Stimulated activated memory B cell treated with anti-CD40 and anti-IgM and Interleukin-4, amounts not matched to agents 10 μg/mL and 1 μg/mL and 100 μg/mL, for 72 hours (primary cell): ENCODE results near the gene SLC44A5.
"Not testable (repeated sequence)": the region's sequence is repeated elsewhere in the genome, so short reads cannot be mapped to it uniquely, and the experiment has no call there.

ENCODE experiments used
- ATAC-seq: fragments of 150-1000 bp; cut with Tn5 transposase; 2 replicates; pipeline ENCODE4 v1.10.0; 2021
- H3K27ac Mint-ChIP-seq: one replicate; pipeline ENCODE4 v1.8.0; 2022; ENCODE audit warnings: mild to moderate bottlenecking, mixed read lengths
- H3K27me3 Mint-ChIP-seq: one replicate; pipeline ENCODE4 v1.8.0; 2022; ENCODE audit warnings: mixed read lengths
- H3K36me3 Mint-ChIP-seq: one replicate; pipeline ENCODE4 v1.8.0; 2022; ENCODE audit warnings: mixed read lengths
- H3K4me1 Mint-ChIP-seq: one replicate; pipeline ENCODE4 v1.8.0; 2022; ENCODE audit warnings: mixed read lengths
- H3K4me3 Mint-ChIP-seq: one replicate; pipeline ENCODE4 v1.8.0; 2022; ENCODE audit warnings: mild to moderate bottlenecking, moderate library complexity, mixed read lengths
- H3K9me3 Mint-ChIP-seq: one replicate; pipeline ENCODE4 v1.8.0; 2022; ENCODE audit warnings: mixed read lengths

Gene SLC44A5

GRCh38 chr1:75613916-75614315 is 3.0 kb upstream of the SLC44A5 start:
- no peak for ATAC-seq
- no peaks in the 10 kb centered on the region for H3K36me3 Mint-ChIP-seq
- peaks cover 63% of the 10 kb centered on the region for H3K27me3 Mint-ChIP-seq
- H3K9me3 Mint-ChIP-seq, result no peaks in the 10 kb centered on the region
- no peak overlapping the region for H3K27ac Mint-ChIP-seq
- no peak overlapping the region for H3K4me3 Mint-ChIP-seq
- H3K4me1 Mint-ChIP-seq, result peaks cover 21% of the 10 kb centered on the region

GRCh38 chr1:75612976-75613375 is 2.1 kb upstream of the SLC44A5 start:
- no peak overlapping the region for H3K27ac Mint-ChIP-seq
- no peak for ATAC-seq
- peaks cover 4% of the 10 kb centered on the region for H3K9me3 Mint-ChIP-seq

DNA sequence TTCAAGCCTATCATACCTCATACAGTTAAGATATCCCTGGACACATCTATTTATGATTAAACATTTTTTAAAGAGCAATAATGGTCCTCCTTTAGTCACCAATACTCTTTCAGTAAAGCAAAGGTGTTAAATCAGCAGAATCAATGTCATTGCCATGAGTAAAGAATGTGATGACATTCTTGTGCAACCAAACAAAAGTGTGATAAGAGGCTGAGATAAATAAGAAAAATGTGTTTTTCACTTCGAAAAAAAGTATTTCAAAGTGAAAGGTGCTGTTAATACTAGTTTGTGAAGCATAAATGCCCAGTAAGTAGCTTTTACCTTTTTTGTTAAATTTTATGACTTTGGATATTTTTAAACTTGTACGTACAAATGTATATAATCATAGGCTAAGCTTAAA is 8.4 kb downstream of the SLC44A5 start:
- H3K27ac Mint-ChIP-seq, result no peak overlapping the region
- H3K4me3 Mint-ChIP-seq, result no peak overlapping the region
- H3K9me3 Mint-ChIP-seq, result peaks cover 5% of the 10 kb centered on the region
- no peak for ATAC-seq
- no peaks in the 10 kb centered on the region for H3K36me3 Mint-ChIP-seq
- H3K4me1 Mint-ChIP-seq, result no peaks in the 10 kb centered on the region
- H3K27me3 Mint-ChIP-seq, result peaks cover 31% of the 10 kb centered on the region

More at GRCh38 chr1:75612976-75613375, 2.1 kb upstream of the SLC44A5 start:
- peaks cover 67% of the 10 kb centered on the region for H3K27me3 Mint-ChIP-seq
- H3K36me3 Mint-ChIP-seq, result no peaks in the 10 kb centered on the region
- no peak overlapping the region for H3K4me3 Mint-ChIP-seq
- peaks cover 21% of the 10 kb centered on the region for H3K4me1 Mint-ChIP-seq

- Mint-ChIP-seq H3K36me3 (no peaks in the 10 kb centered on the region), H3K27ac (no peak overlapping the region), H3K9me3 (no peaks in the 10 kb centered on the region), H3K27me3 (peaks cover 17% of the 10 kb centered on the region), H3K4me3 (no peak overlapping the region), H3K4me1 (no peaks in the 10 kb centered on the region)
- no peak for ATAC-seq
These were observed 10.1 kb downstream of the SLC44A5 start for GRCh38 chr1:75600781-75601180.

DNA sequence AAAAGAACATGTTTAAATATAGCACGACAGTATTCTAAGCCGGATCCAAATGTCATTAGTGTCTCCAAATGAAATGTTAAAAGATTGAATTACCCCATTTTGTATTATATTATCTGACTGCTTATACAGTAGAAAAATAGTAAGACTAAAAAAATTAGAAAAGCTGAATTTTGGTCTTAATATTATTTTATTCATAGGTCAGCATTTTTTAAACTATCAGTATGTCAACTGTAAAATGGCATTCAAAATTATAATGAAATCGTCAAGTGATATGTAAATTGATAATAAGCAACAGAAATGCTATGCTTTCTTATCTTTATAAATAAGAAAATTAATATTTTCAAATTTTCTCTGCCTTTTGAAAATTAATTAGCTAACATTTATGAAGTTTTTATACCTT is 16.6 kb downstream of the SLC44A5 start:
- Mint-ChIP-seq H3K4me1 (no peaks in the 10 kb centered on the region), H3K4me3 (no peak overlapping the region), H3K9me3 (no peaks in the 10 kb centered on the region), H3K36me3 (no peaks in the 10 kb centered on the region), H3K27ac (no peak overlapping the region), H3K27me3 (peaks cover 30% of the 10 kb centered on the region)
- ATAC-seq, result no peak

DNA sequence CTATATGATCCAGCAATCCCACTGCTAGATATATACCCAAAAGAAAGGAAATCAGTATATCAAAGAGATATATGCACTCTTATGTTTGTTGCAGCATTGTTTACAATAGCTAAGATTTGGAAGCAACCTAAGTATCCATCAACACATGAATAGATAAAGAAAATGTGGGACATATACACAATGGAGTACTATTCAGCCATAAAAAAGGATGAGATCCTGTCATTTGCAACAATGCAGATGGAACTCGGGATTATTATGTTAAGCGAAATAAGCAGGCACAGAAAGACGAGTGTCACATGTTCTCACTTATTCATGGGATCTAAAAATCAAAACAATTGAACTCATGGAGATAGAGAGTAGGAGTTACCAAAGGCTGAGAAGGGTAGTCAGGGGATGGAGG is 17.5 kb downstream of the SLC44A5 start:
- ATAC-seq, H3K36me3 Mint-ChIP-seq, H3K4me1 Mint-ChIP-seq, H3K9me3 Mint-ChIP-seq, H3K27ac Mint-ChIP-seq, H3K4me3 Mint-ChIP-seq: not testable (repeated sequence)
- H3K27me3 Mint-ChIP-seq, result peaks cover 34% of the 10 kb centered on the region

- peaks cover 34% of the 10 kb centered on the region for H3K27me3 Mint-ChIP-seq
- ATAC-seq, result no peak
- H3K27ac Mint-ChIP-seq, result no peak overlapping the region
- no peaks in the 10 kb centered on the region for H3K9me3 Mint-ChIP-seq
- no peaks in the 10 kb centered on the region for H3K36me3 Mint-ChIP-seq
- H3K4me3 Mint-ChIP-seq, result no peak overlapping the region
- H3K4me1 Mint-ChIP-seq, result no peaks in the 10 kb centered on the region
These were observed 21.3 kb downstream of the SLC44A5 start for GRCh38 chr1:75589637-75590036.

DNA sequence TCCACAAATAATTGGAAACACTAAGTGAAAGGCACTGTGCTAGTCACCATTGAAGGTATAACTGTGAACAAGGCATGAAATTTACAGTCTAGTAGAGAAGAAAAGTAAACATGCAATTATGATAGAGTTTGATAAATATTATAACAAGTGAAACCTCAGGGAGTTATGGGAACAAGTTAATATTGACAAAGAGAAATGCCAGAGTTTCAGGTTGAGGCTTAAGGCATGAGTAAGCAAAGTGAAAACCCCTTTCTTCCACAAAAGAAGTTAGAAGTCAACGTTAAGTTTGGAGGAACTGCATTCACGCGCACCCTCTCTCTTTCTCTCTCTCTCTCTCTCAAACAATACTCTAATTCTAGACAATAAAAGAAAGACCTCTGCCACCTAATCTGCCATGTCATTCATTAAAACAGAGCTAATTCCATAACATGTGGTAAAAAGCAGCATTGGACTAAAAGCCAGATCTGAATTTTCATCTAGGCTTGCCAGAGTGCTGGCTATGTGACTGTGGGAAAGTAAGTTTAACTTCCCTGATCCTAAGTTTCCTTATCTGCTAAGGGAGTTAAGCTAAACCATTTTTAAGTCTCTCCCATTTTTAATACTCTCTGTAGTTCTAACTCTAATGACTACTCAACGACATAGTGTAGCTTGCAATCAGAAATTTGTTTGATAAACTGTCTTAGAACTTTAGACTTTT is 22.0 kb downstream of the SLC44A5 start:
- Mint-ChIP-seq H3K4me3 (no peak overlapping the region), H3K27me3 (peaks cover 32% of the 10 kb centered on the region), H3K9me3 (no peaks in the 10 kb centered on the region), H3K36me3 (no peaks in the 10 kb centered on the region), H3K27ac (no peak overlapping the region), H3K4me1 (no peaks in the 10 kb centered on the region)
- ATAC-seq, result no peak

- ATAC-seq, result no peak
- H3K27ac Mint-ChIP-seq, result no peak overlapping the region
- peaks cover 20% of the 10 kb centered on the region for H3K27me3 Mint-ChIP-seq
- no peaks in the 10 kb centered on the region for H3K36me3 Mint-ChIP-seq
- no peaks in the 10 kb centered on the region for H3K9me3 Mint-ChIP-seq
- H3K4me3 Mint-ChIP-seq, result no peak overlapping the region
- H3K4me1 Mint-ChIP-seq, result no peaks in the 10 kb centered on the region
These were observed 23.2 kb downstream of the SLC44A5 start for GRCh38 chr1:75587692-75588091.

DNA sequence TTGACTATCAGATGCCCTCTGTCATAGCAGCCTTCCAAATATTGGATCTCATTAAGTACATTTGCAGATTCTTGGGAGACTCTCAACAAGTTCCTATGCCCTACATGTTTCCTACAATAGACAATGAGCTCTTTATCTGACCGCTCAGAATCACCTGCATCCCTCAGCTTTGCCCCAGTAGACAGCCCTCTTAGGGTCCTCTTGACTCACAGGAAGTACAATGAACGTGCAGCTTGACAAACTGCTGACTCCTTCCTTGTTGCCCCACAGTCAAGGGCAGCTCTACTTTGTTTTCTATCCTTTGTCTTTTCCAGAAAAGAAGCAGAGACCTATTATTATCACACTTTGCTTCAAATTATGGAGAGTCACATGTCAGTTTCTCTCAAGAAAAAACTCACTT is 27.6 kb downstream of the SLC44A5 start:
- H3K27me3 Mint-ChIP-seq, result no peaks in the 10 kb centered on the region
- H3K4me1 Mint-ChIP-seq, result no peaks in the 10 kb centered on the region
- H3K9me3 Mint-ChIP-seq, result no peaks in the 10 kb centered on the region
- ATAC-seq, result no peak
- no peak overlapping the region for H3K4me3 Mint-ChIP-seq
- no peaks in the 10 kb centered on the region for H3K36me3 Mint-ChIP-seq
- H3K27ac Mint-ChIP-seq, result no peak overlapping the region

DNA sequence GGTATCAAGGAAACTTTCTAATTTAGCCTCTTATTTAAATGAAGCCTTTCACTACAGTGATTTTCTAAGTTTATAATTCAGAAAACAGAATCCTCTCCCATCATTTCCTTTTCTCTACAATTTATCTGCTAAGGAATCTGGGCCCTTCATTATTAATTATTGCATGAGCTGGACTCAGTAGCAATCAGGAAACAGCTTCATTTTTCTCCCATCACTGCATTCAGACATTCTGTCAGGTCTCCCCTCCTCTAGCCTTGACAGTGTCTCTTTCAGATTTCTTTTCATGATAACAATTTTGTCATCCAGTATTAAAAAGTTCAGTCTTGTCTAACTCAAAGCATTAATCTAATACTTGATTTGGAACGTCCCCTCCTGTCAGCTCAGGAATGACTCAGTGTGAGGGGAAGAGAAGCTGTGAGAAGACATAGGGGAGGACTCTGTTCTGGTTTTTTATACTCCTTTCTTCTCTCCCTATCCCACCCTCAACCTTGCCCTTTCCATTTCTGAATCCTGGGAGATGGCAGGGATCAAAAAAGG is 28.1 kb downstream of the SLC44A5 start:
- H3K4me1 Mint-ChIP-seq, result no peaks in the 10 kb centered on the region
- ATAC-seq, result peak; percentile 24
- H3K27me3 Mint-ChIP-seq, result no peaks in the 10 kb centered on the region
- no peak overlapping the region for H3K27ac Mint-ChIP-seq
- no peaks in the 10 kb centered on the region for H3K36me3 Mint-ChIP-seq
- H3K9me3 Mint-ChIP-seq, result no peaks in the 10 kb centered on the region
- no peak overlapping the region for H3K4me3 Mint-ChIP-seq

GRCh38 chr1:75579046-75579445 is 31.9 kb downstream of the SLC44A5 start:
- Mint-ChIP-seq H3K9me3 (no peaks in the 10 kb centered on the region), H3K4me3 (no peak overlapping the region), H3K27me3 (peaks cover 5% of the 10 kb centered on the region), H3K4me1 (no peaks in the 10 kb centered on the region), H3K27ac (no peak overlapping the region), H3K36me3 (no peaks in the 10 kb centered on the region)
- ATAC-seq, result no peak

GRCh38 chr1:75575837-75576236 is 35.1 kb downstream of the SLC44A5 start:
- Mint-ChIP-seq H3K4me1 (no peaks in the 10 kb centered on the region), H3K36me3 (no peaks in the 10 kb centered on the region), H3K4me3 (no peak overlapping the region), H3K27ac (no peak overlapping the region), H3K9me3 (no peaks in the 10 kb centered on the region), H3K27me3 (peaks cover 14% of the 10 kb centered on the region)
- ATAC-seq, result no peak

- Mint-ChIP-seq H3K9me3 (no peaks in the 10 kb centered on the region), H3K4me1 (no peaks in the 10 kb centered on the region), H3K36me3 (no peaks in the 10 kb centered on the region), H3K4me3 (no peak overlapping the region), H3K27me3 (peaks cover 34% of the 10 kb centered on the region), H3K27ac (no peak overlapping the region)
- ATAC-seq, result no peak
These were observed 43.7 kb downstream of the SLC44A5 start for GRCh38 chr1:75567191-75567590.

DNA sequence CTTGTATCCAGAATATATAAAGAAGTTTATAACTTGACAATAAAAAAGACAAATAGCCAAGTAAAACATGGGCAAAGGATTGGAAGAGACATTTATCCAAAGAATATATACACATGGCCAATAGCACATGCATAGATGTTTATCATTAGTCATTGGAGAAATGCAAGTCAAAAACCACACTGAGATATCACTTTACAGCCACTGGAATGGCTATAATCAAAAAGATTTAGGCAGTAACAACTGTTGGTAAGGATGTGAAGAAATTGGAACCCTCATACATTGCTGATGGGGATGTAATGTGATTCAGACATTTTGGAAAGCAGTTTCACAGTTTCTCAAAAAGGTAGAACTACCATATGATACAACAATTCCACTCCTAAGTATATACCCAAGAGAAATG is 51.1 kb downstream of the SLC44A5 start:
- no peaks in the 10 kb centered on the region for H3K4me1 Mint-ChIP-seq
- H3K27me3 Mint-ChIP-seq, result no peaks in the 10 kb centered on the region
- H3K27ac Mint-ChIP-seq, result no peak overlapping the region
- H3K36me3 Mint-ChIP-seq, result no peaks in the 10 kb centered on the region
- no peak overlapping the region for H3K4me3 Mint-ChIP-seq
- H3K9me3 Mint-ChIP-seq, result peaks cover 1% of the 10 kb centered on the region
- ATAC-seq, result no peak

GRCh38 chr1:75559136-75559535 is 51.8 kb downstream of the SLC44A5 start:
- H3K9me3 Mint-ChIP-seq, result peaks cover 3% of the 10 kb centered on the region
- no peak for ATAC-seq
- H3K36me3 Mint-ChIP-seq, result no peaks in the 10 kb centered on the region
- H3K27me3 Mint-ChIP-seq, result no peaks in the 10 kb centered on the region
- H3K4me3 Mint-ChIP-seq, result no peak overlapping the region
- H3K27ac Mint-ChIP-seq, result no peak overlapping the region
- H3K4me1 Mint-ChIP-seq, result no peaks in the 10 kb centered on the region
